GM12873 (cell line): ENCODE measurements around the gene FKBP4.

Experiments used
- TF ChIP-seq, protein P1 (sequence below): IDR thresholded peaks from 2 replicates; pipeline ENCODE4 v1.5.1; 2012; ENCODE audit warnings: low read depth, mild to moderate bottlenecking, moderate library complexity, low read length, control low read depth; ENCODE audit not compliant: insufficient read depth; ENCODE audit errors: missing control alignments

The FKBP4 gene

GRCh38 chr12:2820432-2820831 is 25.7 kb downstream of the FKBP4 start:
- TF ChIP-seq, protein P1, sequence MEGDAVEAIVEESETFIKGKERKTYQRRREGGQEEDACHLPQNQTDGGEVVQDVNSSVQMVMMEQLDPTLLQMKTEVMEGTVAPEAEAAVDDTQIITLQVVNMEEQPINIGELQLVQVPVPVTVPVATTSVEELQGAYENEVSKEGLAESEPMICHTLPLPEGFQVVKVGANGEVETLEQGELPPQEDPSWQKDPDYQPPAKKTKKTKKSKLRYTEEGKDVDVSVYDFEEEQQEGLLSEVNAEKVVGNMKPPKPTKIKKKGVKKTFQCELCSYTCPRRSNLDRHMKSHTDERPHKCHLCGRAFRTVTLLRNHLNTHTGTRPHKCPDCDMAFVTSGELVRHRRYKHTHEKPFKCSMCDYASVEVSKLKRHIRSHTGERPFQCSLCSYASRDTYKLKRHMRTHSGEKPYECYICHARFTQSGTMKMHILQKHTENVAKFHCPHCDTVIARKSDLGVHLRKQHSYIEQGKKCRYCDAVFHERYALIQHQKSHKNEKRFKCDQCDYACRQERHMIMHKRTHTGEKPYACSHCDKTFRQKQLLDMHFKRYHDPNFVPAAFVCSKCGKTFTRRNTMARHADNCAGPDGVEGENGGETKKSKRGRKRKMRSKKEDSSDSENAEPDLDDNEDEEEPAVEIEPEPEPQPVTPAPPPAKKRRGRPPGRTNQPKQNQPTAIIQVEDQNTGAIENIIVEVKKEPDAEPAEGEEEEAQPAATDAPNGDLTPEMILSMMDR: no peak

DNA sequence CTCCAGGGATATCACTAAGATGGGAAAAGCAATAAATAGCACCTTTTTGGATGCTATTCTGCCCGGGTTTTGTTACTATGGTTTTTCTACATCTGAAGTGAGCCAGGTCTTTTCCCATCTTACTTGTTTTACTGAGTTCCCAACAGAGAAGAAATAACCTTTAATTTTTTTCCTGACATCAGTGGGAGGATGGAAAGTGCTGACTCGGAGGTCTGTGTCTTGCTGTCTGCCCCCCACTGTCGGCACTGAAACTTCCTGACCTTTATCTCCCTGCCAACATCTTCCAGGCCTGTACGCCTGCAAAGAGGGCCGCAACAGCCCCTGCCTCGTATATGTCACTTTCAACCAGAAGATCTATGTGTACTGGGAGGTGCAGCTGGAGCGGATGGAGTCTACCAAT is 28.7 kb downstream of the FKBP4 start:
- TF ChIP-seq, protein P1: no peak

DNA sequence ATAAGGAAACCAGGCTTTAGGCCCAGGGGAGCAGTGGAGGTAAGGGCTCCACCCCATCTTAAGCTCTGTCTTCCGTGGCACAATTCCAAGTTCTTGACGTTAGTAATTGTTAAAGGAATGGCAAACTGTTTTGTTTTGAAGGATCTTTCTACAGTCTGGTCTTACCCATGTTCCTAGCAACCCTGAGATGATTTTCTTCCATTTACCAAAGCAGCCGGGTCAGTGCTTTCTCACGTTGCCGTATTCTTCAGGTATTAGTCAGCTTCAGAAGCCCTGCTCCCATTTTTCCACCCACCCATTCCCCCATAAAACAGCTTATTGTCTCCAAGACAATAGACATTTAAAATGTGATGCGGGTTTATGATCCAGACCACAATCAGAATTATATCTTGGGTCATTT is 29.8 kb downstream of the FKBP4 start:
- TF ChIP-seq, protein P1: no peak

GRCh38 chr12:2825132-2825531 is 30.4 kb downstream of the FKBP4 start:
- TF ChIP-seq, protein P1: no peak

GRCh38 chr12:2826036-2826435 is 31.3 kb downstream of the FKBP4 start:
- TF ChIP-seq, protein P1: no peak

GRCh38 chr12:2826721-2827515 is 32.1 kb downstream of the FKBP4 start:
- TF ChIP-seq, protein P1: no peak

GRCh38 chr12:2829275-2829674 is 34.5 kb downstream of the FKBP4 start:
- TF ChIP-seq, protein P1: no peak
